AG08396 (cell line): Measurements from ENCODE around the gene COQ8B.
A peak's percentile ranks its signal among the peaks of the same experiment; 100 is the strongest.

Source experiments
- DNase-seq: peaks from one replicate; pipeline ENCODE4 v3.0.0; 2012; ENCODE audit warnings: low spot score, mixed read lengths

The COQ8B gene

DNA sequence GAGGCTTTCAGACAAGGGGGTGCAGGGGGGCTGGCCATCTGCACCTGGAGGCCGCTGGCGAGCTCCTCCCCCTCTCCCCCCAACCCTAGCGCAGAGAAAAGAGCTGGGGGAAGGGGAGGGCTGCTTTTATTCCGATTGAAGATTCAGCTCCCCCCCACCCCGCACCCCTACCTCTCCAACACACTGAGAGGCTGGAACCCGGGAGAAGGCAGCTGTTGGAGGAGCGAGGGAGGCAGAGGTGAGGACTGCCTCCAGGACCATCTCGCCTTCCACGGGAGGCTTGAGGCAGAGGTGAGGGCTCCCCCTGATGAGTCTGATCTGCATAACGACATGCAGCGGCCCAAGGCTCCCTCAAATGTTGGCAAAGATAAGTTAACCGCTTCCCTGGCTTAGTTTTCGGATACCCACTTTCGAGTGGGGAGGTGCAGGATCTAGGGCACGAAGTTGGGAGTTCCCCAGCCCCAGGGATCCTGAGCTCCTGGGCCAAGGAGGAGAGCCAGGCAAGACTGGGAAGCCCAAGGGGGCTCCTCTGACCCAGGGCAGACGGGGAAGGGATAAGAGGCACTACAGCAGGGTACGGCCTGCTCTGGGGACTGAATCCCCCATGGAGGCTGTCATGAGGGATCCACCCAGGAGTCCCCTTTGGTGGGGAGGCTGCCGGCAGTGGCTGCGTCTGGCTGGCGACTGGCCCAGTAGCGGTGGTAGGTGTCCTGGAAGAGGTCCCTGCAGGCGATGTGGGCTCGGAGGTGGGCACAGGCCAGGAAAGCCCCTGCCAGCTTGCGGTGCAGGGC is 25.1 kb downstream of the COQ8B start:
- DNase-seq, result no peak

DNA sequence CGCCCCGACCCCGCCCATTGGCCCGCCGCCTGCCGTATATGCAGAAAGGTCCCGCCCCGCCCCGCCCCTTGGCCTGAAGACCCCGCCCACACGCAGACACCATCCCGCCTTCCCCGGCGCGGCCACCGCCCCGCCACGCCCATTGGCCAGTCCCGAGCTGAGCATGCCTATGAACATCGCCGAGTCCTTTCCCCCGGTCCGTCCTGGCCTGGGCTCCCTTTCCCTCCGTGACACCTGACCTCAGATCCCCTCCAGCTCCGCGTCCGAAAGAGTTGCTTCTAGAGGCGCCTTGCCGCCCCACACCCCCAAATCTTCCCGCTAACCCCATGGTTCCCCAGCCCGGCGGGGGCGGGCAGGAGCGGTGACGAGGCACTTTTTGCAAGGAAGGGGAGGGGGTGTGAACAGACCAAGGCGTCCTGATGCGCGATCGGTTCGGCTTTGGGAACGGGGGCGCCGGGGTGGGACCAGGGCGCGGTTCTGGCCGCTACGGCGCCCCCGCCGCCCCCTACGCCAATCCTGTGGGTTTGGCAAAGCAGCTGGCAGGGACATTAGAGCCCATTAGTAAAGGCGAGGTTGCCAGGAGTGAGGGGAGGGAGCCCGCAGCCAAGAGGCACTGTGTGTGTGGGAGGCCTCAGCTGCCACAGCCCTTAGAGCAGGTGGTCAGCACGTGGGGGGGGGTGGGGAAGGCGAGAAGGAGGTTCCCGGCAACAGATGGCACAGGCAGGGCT is 25.8 kb downstream of the COQ8B start:
- peak; percentile 99 for DNase-seq

DNA sequence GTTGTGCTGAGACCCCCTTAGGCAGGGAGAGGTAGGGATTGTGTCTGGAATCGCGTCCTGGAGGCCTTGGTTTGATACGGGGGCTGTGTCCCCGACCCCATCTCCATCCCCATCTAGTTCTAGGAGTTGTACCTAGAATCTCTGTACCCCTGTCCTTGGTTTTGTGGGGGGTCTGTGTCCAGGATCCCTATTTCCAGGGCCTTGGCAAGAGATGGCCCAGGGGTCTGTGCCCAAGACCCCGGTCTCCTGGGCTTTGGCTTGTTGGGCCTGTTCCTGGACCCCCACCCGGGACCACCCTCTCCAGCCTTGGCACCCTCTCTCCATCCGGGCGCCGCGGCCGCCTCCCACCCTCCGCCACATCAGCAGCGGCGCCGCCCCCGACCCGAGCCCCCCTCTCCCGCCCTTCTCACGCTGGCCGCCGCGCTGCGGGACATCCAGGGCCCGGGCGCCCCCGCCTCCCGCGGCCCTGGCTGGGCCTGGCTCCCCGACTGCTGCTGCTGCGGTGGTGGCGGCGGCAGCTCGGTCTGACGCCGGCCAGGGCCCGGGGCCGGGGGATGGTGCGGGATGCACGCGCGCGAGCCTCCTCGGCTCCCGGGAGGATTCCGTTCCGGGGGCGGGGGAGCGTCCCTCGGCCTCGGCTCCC is 26.5 kb downstream of the COQ8B start, which contains the start of gene NUMBL:
Gene NUMBL (minus strand): TSS at position 602 of the 643 bp plus-strand sequence. CDS start 168 bp downstream, at position 434.
- no peak for DNase-seq

DNA sequence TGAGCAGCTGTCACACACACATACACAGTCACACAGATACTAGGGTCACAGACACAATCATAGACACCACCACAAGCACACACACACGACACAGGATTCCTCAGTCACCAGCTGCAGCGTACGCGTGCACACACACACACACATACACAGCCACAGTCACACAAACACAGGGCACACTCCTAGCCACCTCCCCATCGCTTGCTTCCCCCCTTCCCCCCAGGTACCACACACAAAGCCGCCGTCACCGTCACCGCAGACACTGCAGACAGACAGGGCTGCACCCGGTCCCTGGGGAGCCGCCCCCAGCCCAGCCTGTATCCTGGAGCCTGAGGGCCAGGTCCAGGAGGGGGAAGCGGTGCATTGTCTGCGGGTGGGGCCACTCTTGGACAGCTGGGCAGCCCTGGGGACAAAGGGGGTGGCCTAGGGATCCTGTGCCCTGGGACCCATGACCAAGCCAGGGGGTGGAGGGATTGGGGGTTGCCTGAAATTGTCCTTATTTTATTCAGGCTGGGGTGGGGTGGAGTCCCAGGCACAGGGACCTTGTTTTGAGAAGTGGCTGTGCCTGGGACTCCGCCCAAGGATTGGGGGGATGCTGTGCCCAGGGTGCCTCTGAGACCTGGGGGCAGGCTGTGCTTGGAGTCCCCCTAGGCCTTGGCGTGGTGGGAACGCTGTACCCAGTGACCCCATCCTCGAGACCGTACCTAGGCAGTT is 27.2 kb downstream of the COQ8B start:
- no peak for DNase-seq

DNA sequence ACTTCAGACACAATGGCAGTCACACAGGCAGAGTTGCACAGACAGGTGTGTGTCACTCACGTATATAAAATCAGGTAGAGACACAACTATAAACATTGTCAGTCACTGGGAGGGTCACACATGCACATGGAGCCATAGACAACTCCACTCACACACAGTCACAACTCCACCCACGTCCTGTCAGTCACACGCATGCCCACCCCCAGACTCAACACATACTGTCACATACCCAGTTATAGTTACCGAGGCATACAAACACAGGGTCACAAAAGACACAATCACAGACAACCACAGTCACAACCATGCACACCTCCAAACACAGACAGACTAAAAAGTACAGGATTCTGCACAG is 27.7 kb downstream of the COQ8B start:
- DNase-seq, result no peak

DNA sequence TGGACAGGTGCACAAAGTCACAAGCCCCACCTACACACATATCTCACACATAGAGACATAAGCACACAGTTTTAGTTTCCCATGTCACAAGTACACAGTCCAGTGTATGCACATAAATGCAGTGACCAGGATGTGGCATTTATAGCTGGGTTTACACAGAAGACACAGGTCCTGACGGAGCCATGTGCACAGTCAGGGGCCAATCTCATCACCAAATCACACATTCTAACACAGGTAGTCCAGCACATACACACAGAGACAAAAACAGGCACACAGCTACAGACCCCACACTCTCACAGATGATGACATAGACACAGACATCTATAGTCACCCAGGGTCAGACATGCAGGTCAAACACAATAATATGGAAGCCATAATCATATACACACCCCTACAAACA is 28.4 kb downstream of the COQ8B start:
- no peak for DNase-seq

DNA sequence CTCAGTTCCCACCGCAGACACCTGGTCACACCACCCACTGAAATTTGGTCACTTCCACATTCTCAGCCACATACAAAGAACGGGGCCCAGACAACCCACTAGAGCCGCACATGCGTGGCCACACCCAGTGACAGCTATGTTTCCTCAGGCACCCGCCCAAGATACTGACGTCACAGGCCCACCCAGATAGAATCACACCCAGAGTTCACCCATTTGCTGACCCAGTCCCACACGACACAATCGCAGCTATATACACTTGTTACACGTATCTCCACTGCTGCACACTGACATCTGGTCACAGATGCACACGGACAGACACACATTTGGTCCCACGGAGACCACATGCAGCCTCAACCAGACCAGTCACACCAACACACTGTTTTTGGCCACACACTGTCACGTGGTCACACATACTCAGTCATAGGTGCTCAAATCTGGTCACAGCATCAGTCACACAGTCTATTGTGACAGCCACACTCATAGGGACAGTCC is 29.1 kb downstream of the COQ8B start:
- peak; percentile 91 for DNase-seq

DNA sequence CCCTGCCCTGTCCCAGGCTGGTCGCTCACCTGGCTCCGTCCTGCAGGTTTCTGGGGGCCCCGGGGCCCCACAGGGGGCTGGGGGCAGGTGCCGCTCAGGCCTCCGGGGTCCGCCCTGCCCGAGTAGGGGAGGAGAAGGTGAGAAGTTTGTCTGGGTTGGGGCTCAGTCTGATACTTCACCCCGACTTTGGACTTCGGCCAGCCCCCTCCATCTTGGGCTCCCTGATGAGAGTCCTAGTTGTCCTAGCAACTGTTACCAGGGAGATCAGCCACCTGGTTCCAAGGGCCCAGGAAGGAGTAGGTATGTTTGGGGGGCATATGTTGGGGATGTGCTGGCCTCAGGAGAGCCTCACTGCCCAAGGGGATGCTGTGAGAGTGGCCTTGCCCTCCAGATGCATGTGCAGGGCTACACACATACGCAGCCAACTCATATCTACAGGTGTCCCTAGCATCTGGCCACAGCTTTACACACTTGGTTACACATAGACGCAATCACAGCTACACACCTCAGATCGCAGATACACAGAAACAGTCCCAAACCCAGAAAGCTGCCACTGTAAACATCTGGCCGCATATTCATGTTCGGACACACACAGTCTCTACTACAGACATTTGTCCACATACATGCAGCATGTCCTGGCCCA is 29.7 kb downstream of the COQ8B start:
- DNase-seq, result no peak

DNA sequence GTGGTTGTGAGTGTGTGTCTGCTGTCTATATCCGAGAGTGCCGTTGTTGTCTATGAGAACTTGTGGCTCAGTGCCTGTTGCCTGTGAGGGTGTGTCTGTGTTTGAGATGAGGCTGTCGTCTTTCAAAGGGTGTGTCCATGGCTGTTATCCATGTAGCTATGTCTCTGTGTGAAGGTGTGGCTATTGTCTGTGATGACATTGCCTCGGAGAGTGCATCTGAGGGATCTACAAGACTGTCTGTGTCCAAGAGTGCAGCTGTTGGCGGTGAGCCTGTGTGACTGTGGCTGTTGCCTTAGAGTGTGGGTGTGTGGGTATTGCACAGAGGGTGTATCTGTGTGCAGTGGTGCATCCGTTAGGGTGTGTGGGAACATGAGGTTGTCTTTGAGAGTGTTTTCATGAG is 31.1 kb downstream of the COQ8B start:
- DNase-seq, result no peak

DNA sequence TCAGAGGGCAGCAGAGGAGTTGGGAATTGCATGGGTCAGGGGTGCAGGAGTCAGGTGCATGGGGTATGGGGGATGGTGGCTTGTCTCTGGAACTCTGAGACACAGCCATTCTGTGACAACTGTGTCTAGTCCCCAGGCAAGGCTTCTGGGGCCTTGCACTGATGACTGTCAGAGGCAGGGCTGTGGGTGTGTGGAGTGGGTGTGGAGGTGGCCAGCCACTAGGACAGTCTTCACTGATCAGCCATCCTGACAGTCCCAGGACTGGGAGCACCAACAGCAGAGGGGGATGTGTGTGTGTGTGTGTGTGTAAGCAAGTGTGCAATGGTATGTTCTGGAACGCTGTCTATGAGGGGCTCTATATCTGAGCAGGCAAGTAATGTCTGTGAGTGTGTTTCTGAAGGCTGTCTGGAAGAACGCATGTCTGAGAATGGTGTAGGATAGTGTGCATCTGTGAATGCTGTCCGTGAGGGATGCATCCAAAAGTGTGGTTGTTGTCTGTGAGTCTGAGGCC is 31.6 kb downstream of the COQ8B start:
- no peak for DNase-seq

DNA sequence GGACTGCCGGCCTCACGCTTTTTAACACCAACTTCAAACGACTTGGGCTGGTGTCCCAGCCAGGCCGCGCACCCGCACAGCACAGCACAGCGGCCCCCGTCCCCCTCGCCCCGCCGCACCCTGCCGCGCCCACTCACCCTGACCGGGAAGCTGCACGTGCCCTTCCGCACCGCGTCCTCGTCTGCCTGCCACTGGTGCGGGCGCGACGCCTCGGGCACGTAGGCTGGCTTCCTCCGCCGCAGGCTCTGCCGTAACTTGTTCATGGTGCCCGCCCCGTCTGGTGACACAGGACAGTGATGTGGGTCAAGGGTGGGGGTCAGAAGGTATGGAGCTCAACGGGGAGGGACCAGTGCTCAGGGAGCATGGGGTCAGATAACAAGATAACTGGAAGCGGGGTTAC is 32.4 kb downstream of the COQ8B start:
- DNase-seq, result no peak

DNA sequence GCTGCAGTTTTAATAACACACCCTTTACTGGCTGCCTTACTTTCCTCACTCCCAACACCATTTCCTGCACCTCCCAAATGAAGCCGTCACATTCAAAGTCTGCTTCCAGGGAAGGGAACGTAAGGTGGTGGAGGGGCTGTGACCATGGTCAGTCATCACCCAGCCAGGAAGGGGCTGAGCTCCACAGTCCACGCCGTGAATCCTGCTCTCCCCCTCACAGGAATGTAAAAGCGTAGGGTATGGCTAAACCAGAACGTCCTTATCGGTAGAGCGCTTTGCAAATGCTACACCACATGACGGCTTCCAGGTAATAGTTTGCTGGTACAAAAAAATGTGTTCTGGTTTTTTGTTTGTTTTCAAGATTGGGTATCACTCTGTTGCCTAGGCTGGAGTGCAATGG is 33.2 kb downstream of the COQ8B start:
- DNase-seq, result no peak

DNA sequence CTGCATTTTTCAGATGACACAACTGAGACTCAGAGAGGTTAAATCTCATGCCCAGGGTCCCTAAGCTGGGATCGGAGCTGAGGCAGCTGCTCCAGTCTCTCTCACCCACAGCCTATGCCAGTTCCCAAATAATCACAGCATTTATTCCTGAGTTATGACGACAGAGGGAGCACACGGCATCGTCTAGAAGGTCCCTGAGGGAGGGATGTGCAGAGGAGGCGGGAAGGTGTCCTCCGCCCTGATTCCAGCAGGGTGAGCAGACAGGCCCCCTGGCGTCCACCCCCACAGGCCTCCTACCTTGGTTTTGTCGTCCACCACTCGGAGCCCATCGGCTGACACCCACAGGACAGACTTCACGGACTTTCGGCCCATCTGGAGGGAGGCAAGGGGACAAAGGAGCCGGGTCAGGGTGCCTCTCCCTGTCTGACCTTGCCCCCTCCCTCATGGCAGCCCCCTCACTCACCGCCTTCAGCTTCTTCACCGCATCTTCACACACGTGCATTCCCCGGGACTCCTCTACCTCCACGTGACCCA is 34.2 kb downstream of the COQ8B start:
- no peak for DNase-seq

DNA sequence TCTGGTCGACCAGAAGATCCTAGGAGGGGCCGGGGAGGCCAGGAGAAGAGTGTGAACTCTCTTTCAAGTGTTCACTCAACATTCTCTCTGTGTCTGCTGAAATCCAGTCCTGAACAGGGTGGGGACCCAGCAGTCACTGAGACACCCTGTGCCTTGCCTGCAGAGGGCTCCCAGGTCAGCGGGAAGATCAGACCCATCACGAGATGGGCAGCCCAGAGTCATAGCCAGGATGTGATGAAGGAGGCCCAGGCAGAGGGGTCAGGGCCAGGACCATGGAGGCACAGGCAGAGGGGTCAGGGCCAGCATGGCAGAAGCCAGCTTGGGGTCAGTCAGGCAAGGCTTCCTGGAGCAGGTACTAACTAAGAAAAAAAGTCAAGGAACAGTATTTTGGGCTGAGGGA is 35.6 kb downstream of the COQ8B start:
- DNase-seq, result no peak

DNA sequence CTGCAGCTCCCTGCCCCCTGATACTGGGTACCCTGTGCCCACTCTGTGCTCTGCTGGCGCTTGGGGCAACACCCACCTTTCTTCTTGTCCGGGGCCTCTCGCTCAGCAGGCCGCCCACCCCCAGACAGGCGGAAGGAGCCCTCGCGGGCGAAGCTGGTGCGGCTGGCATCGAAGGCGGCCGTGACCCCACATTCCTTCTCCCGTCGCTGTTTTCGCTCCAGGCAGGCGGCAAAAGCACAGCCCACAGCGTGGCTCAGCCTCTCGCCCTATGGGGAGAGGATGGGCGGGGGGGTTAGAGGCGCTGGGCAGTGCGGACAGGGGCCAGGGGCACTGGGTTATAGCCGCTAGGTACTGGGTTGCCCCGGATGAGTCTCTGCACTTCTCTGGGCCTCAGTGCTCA is 39.5 kb downstream of the COQ8B start:
- DNase-seq, result no peak

DNA sequence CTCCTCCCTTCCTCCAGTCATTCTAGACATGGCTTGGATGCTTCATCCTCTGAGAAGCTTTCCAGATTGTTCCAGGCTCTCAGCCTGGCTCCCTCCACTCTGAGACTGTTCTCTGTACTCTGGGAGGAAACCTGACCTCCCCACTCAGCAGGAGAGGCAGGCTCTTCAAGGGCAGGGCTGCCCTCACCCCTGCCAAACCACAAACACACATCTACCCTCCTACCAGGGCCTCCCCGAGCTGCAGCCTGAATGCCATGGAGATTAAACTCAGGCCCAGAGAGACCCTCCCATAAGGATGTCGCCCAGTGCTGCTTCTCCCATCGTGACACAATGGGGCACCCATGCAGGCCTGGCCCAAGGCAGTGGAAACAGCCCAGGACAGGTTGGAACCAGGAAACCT is 42.4 kb downstream of the COQ8B start:
- DNase-seq, result no peak

DNA sequence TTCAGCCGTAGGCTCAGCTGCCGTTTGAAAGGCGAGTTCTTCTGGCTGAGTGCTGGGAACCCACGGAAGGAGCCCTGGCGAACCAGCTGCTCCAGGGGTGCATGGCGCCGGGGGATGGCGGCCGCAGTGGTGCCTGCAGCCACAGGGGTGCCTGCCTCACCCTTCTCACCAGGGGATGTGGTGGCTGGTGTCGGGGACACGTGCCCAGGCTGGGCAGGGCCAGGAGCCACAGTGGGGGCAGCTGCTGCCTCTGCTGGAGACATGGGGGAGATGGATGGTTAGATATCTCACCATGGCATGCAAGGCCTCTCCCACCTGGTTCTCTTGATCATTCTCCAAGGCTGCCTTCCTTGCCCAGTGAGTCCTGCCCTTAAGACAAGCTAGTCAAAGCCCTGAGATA is 43.3 kb downstream of the COQ8B start:
- DNase-seq, result no peak

DNA sequence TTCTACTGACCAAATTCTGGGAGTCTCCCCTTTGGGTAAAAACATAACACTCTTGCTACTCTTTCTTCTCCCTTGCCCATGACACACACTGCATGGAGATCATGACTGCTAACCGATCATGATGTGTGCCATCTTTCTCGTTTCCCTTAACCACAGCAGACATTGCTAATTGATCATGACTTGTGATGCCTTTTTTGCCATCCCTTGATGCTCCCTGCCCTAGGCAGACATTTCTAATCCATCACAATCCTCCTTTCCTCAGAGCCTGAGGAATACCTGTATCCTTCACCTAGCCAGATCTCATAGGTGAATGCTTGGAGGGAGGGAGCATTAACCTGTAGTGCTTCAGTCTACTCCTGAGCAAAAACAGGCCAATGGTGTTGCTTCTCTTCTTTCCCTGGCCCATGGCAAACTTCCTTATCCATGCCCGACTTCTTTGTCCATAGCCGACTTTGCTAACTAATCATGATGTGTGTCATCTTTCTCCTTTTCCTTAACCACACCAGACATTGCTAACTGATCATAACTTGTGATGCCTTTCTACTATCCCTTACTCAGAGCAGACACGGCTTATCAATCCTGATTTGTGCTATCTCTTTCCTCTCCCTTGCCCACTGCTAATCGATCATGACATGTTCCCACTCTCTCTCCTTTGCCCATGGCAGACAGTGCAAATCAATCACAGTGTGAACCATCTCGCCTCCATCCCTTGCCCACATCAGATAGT is 44.0 kb downstream of the COQ8B start:
- no peak for DNase-seq

DNA sequence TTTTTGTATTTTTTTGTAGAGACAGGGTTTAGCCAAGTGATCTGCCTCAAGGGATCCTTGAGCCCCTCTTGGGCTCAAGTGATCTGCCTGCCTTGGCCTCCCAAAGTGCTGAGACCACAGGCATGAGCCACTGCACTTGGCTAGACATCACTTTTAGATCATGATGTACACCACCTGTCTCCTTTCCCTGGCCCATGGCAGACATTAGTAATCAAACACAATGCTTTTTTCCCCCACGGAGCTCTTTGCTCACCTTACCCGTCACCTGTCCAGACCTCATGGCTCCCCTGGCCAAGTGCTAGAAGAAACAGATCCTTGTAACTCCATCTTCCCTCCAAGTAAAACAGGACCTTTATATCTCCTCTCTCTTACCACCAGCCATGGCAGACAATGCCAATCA is 44.6 kb downstream of the COQ8B start:
- no peak for DNase-seq

DNA sequence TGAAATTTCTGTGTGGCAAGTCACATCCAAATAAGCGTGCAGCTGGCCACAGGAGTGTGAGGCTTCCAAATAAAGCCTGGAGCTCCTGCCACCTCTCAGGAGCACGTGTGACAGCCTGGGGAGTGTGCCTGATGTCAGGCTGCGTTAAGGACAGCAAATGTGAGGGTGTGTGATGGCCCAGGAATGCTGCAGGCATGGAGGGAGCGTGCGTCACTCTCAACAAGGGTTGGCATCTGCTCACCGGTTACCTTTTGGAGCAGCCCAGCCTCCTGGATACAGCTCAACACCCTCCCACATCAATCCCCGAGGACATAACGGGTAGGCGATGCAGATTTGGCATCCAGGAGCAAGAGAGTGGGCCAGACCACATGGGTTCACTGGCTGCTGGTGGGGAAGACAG is 45.3 kb downstream of the COQ8B start:
- no peak for DNase-seq
